ENCODE results near the gene SLC12A9. TPM values are rescaled to one million over a fixed set of nuclear protein-coding genes. Genes with fewer than 3 reads are reported as not detected.

Gene SLC12A9
- total RNA-seq, 2 donors from 2014 or later, result 20.0 to 25.2 TPM

GRCh38 chr7:100817097-100817496 is 35.4 kb upstream of the SLC12A9 start:
- H3K27me3 ChIP-seq (replicated peaks; ENCODE audit: insufficient read depth), result no peaks in the 10 kb centered on the region
- no peak for ATAC-seq (ENCODE audit: insufficient number of reproducible peaks, low FRiP score, low read depth)
- no peak overlapping the region for H3K4me3 ChIP-seq
- no peak for TF ChIP-seq CTCF (IDR thresholded peaks at IDR 0.05)
- no peak for DNase-seq (ENCODE audit: low spot score)
- no peaks in the 10 kb centered on the region for H3K36me3 ChIP-seq
- H3K9me3 ChIP-seq, result no peaks in the 10 kb centered on the region
- no peak overlapping the region for H3K27ac ChIP-seq
- H3K4me1 ChIP-seq (ENCODE audit: control insufficient read depth in 1 of 2, low read depth in 2 of 2), result no peaks in the 10 kb centered on the region

- ATAC-seq (ENCODE audit: insufficient number of reproducible peaks, low FRiP score, low read depth) (no peak), DNase-seq (ENCODE audit: low spot score) (no peak)
- H3K4me1 ChIP-seq (ENCODE audit: control insufficient read depth in 1 of 2, low read depth in 2 of 2), result no peaks in the 10 kb centered on the region
- H3K27me3 ChIP-seq (replicated peaks; ENCODE audit: insufficient read depth), result no peaks in the 10 kb centered on the region
- H3K27ac ChIP-seq, result no peak overlapping the region
- TF ChIP-seq CTCF (IDR thresholded peaks at IDR 0.05), result no peak
- H3K36me3 ChIP-seq, result no peaks in the 10 kb centered on the region
- H3K4me3 ChIP-seq, result no peak overlapping the region
- H3K9me3 ChIP-seq, result no peaks in the 10 kb centered on the region
These were observed 34.1 kb upstream of the SLC12A9 start for GRCh38 chr7:100818366-100818765.

DNA sequence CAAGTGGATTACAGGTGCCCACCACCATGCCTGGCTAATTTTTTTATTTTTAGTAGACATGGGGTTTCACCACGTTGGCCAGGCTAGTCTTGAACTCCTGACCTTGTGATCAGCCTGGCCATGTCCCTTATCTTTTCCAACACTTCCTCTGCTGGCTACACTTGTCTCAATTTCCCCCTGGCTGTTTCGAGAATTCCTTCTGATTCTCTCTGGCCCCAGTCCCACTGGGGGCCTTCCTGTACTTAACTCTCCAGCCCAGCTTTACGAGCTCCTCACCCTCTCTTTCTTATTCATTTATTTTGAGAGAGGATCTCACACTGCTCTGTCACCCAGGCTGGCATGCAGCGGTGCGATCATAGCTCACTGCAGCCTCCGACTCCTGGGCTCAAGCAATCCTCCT is 33.7 kb upstream of the SLC12A9 start:
- Histone ChIP-seq H3K27ac (no peak overlapping the region), H3K27me3 (replicated peaks; ENCODE audit: insufficient read depth) (no peaks in the 10 kb centered on the region), H3K9me3 (no peaks in the 10 kb centered on the region), H3K4me1 (ENCODE audit: control insufficient read depth in 1 of 2, low read depth in 2 of 2) (no peaks in the 10 kb centered on the region), H3K4me3 (no peak overlapping the region), H3K36me3 (no peaks in the 10 kb centered on the region)
- no peak for ATAC-seq (ENCODE audit: insufficient number of reproducible peaks, low FRiP score, low read depth)
- no peak for DNase-seq (ENCODE audit: low spot score)
- no peak for TF ChIP-seq CTCF (IDR thresholded peaks at IDR 0.05)

DNA sequence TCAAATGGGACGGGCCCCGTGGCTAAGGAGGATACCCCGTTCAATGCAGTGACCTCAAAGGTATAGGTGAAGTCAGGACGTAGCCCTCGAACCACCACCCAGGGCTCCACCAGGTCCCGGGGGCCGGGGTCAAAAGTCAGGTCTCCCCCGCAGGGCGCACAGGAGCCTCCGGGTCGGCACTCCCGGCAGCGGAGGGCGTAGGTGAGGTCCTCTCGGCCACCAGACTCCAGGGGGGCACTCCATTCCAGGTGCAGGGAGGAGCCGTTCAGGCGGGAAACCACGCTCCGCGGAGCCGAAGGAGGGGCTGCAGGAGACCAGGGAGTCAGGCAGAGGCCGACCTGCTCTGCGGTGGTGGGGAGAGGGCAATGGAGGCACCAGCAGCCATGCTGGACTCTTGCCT is 32.9 kb upstream of the SLC12A9 start:
- no peaks in the 10 kb centered on the region for H3K36me3 ChIP-seq
- no peak for DNase-seq (ENCODE audit: low spot score)
- no peak for TF ChIP-seq CTCF (IDR thresholded peaks at IDR 0.05)
- peaks cover 4% of the 10 kb centered on the region for H3K27me3 ChIP-seq (replicated peaks; ENCODE audit: insufficient read depth)
- no peak for ATAC-seq (ENCODE audit: insufficient number of reproducible peaks, low FRiP score, low read depth)
- H3K27ac ChIP-seq, result no peak overlapping the region
- no peak overlapping the region for H3K4me3 ChIP-seq
- H3K4me1 ChIP-seq (ENCODE audit: control insufficient read depth in 1 of 2, low read depth in 2 of 2), result no peaks in the 10 kb centered on the region
- no peaks in the 10 kb centered on the region for H3K9me3 ChIP-seq

- no peak overlapping the region for H3K4me3 ChIP-seq
- DNase-seq (ENCODE audit: low spot score) (no peak), ATAC-seq (ENCODE audit: insufficient number of reproducible peaks, low FRiP score, low read depth) (no peak)
- no peaks in the 10 kb centered on the region for H3K36me3 ChIP-seq
- H3K9me3 ChIP-seq, result no peaks in the 10 kb centered on the region
- H3K4me1 ChIP-seq (ENCODE audit: control insufficient read depth in 1 of 2, low read depth in 2 of 2), result peaks cover 0 to 12% of the 10 kb centered on the region in 2 donors
- no peak overlapping the region for H3K27ac ChIP-seq
- peaks cover 13% of the 10 kb centered on the region for H3K27me3 ChIP-seq (replicated peaks; ENCODE audit: insufficient read depth)
- no peak for TF ChIP-seq CTCF (IDR thresholded peaks at IDR 0.05)
These were observed 30.0 kb upstream of the SLC12A9 start for GRCh38 chr7:100822236-100823139.

All from thoracic aorta (tissue), 2 donors.